OCI-LY1 (cell line): ENCODE data around the gene RUVBL2.
"Not testable (repeated sequence)": the region's sequence is repeated elsewhere in the genome, so short reads cannot be mapped to it uniquely, and the experiment has no call there.

Experiments
- EZH2 ChIP-seq: fragments of 200-600 bp; sonication (generic), shearing (Covaris generic); IDR thresholded peaks from 2 replicates; pipeline ENCODE4 v1.8.0; 2017; ENCODE audit warnings: borderline replicate concordance, mixed run types, mild to moderate bottlenecking, antibody characterized with exemption, low read length, moderate library complexity, mixed read lengths
- TF ChIP-seq, protein P1 (sequence below): fragments of 200-600 bp; sonication (generic), shearing (Covaris generic); IDR thresholded peaks from 2 replicates; pipeline ENCODE4 v1.5.1; 2017; ENCODE audit warnings: mild to moderate bottlenecking, antibody characterized with exemption, low read length, moderate library complexity, mixed read lengths

GRCh38 chr19:49050376-49051033 lies 56.8 kb downstream of the RUVBL2 start:
- TF ChIP-seq, protein P1, sequence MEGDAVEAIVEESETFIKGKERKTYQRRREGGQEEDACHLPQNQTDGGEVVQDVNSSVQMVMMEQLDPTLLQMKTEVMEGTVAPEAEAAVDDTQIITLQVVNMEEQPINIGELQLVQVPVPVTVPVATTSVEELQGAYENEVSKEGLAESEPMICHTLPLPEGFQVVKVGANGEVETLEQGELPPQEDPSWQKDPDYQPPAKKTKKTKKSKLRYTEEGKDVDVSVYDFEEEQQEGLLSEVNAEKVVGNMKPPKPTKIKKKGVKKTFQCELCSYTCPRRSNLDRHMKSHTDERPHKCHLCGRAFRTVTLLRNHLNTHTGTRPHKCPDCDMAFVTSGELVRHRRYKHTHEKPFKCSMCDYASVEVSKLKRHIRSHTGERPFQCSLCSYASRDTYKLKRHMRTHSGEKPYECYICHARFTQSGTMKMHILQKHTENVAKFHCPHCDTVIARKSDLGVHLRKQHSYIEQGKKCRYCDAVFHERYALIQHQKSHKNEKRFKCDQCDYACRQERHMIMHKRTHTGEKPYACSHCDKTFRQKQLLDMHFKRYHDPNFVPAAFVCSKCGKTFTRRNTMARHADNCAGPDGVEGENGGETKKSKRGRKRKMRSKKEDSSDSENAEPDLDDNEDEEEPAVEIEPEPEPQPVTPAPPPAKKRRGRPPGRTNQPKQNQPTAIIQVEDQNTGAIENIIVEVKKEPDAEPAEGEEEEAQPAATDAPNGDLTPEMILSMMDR: not testable (repeated sequence)
- TF ChIP-seq EZH2: not testable (repeated sequence)
